ENCODE data around the gene HAS3.
A peak's percentile ranks its signal among the peaks of the same experiment; 100 is the strongest.

Gene HAS3

DNA sequence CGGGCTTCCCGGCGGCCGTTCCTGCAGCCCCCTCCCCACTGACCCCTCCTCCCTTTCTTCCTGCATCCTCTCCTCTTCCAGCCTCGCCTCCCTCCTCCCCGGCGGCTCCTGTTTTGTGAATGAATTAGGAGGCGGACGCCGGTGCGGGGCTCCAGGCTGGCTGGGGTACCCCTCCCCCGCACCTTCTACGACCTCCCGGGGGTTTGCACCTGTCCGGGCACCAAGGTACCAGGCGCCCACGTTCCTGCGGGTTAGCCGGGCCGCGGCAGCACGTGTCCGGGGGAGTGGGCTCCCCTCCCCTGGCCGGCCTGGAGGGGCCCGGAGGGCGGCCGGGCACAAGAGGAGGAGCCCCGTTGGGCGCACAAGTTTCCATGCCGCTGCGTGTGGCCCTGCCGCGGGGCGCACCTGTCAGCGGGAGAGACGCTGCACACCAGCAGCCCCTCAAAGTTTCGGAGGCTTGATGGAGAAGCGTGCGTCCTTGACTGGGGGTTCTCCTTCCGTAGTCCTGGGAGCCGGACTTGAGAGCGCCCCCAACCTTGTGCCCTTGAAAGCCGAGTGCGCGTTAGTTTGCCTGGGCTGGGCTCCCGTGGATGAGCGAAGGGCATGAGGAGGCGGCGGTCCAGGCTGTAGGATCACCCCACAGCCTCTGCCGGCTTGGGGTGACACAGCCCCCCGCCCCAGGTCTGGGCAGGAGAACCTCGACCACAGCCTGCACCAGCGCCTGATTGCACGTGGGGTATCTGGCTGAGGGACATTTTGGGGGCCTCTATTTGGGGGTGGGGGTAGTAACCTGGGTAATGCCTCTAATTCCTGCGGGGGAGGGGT, 1.2 kb downstream of the HAS3 start (continued):
- TF ChIP-seq, protein P1, sequence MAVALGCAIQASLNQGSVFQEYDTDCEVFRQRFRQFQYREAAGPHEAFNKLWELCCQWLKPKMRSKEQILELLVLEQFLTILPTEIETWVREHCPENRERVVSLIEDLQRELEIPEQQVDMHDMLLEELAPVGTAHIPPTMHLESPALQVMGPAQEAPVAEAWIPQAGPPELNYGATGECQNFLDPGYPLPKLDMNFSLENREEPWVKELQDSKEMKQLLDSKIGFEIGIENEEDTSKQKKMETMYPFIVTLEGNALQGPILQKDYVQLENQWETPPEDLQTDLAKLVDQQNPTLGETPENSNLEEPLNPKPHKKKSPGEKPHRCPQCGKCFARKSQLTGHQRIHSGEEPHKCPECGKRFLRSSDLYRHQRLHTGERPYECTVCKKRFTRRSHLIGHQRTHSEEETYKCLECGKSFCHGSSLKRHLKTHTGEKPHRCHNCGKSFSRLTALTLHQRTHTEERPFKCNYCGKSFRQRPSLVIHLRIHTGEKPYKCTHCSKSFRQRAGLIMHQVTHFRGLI (tag by site-specific recombination; IDR thresholded peaks at IDR 0.05): peak; percentile 92
- no peak for TF ChIP-seq ZNF558 (tag by site-specific recombination; IDR thresholded peaks at IDR 0.05)
- TF ChIP-seq ZNF341 (tag by site-specific recombination; IDR thresholded peaks at IDR 0.05; ENCODE audit: low read depth): peak; percentile 53
- no peak for TF ChIP-seq ZNF302 (tag by site-specific recombination; IDR thresholded peaks at IDR 0.05; ENCODE audit: low read depth)
- no peak for TF ChIP-seq ZNF701 (tag by site-specific recombination; IDR thresholded peaks at IDR 0.05)
- no peak for TF ChIP-seq ZNF654 (tag by site-specific recombination; IDR thresholded peaks at IDR 0.05; ENCODE audit: low read depth)
- no peak for TF ChIP-seq ZNF677 (tag by site-specific recombination; IDR thresholded peaks at IDR 0.05)
- TF ChIP-seq ZNF623 (tag by site-specific recombination; IDR thresholded peaks at IDR 0.05): no peak
- TF ChIP-seq EGR2 (tag by site-specific recombination; IDR thresholded peaks at IDR 0.05; ENCODE audit: low read depth): 0 out of 2 replicates have a peak, but pooled peaks have one; percentile 17
- TF ChIP-seq KLF8 (tag by site-specific recombination; IDR thresholded peaks at IDR 0.05): no peak
- no peak for TF ChIP-seq ZNF248 (tag by site-specific recombination; IDR thresholded peaks at IDR 0.05)
- TF ChIP-seq ZFP3 (tag by site-specific recombination; IDR thresholded peaks at IDR 0.05; ENCODE audit: low read depth): no peak
- TF ChIP-seq, protein P2, sequence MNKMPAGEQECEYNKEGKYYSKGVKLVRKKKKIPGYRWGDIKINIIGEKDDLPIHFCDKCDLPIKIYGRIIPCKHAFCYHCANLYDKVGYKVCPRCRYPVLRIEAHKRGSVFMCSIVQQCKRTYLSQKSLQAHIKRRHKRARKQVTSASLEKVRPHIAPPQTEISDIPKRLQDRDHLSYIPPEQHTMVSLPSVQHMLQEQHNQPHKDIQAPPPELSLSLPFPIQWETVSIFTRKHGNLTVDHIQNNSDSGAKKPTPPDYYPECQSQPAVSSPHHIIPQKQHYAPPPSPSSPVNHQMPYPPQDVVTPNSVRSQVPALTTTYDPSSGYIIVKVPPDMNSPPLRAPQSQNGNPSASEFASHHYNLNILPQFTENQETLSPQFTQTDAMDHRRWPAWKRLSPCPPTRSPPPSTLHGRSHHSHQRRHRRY (tag by site-specific recombination; IDR thresholded peaks at IDR 0.05): no peak
- TF ChIP-seq ZNF501 (tag by site-specific recombination; IDR thresholded peaks at IDR 0.05): no peak
- TF ChIP-seq ZBTB1 (tag by site-specific recombination; IDR thresholded peaks at IDR 0.05): no peak
- no peak for TF ChIP-seq ZNF626 (tag by site-specific recombination; IDR thresholded peaks at IDR 0.05)
- no peak for TF ChIP-seq ZNF221 (tag by site-specific recombination; IDR thresholded peaks at IDR 0.05; ENCODE audit: borderline replicate concordance)
- TF ChIP-seq, protein P3, sequence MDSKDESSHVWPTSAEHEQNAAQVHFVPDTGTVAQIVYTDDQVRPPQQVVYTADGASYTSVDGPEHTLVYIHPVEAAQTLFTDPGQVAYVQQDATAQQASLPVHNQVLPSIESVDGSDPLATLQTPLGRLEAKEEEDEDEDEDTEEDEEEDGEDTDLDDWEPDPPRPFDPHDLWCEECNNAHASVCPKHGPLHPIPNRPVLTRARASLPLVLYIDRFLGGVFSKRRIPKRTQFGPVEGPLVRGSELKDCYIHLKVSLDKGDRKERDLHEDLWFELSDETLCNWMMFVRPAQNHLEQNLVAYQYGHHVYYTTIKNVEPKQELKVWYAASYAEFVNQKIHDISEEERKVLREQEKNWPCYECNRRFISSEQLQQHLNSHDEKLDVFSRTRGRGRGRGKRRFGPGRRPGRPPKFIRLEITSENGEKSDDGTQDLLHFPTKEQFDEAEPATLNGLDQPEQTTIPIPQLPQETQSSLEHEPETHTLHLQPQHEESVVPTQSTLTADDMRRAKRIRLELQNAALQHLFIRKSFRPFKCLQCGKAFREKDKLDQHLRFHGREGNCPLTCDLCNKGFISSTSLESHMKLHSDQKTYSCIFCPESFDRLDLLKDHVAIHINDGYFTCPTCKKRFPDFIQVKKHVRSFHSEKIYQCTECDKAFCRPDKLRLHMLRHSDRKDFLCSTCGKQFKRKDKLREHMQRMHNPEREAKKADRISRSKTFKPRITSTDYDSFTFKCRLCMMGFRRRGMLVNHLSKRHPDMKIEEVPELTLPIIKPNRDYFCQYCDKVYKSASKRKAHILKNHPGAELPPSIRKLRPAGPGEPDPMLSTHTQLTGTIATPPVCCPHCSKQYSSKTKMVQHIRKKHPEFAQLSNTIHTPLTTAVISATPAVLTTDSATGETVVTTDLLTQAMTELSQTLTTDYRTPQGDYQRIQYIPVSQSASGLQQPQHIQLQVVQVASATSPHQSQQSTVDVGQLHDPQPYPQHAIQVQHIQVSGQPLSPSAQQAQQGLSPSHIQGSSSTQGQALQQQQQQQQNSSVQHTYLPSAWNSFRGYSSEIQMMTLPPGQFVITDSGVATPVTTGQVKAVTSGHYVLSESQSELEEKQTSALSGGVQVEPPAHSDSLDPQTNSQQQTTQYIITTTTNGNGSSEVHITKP (tag by site-specific recombination; IDR thresholded peaks at IDR 0.05): no peak
- TF ChIP-seq KLF7 (tag by site-specific recombination; IDR thresholded peaks at IDR 0.05; ENCODE audit: borderline replicate concordance): no peak
- TF ChIP-seq ZNF266 (tag by site-specific recombination; IDR thresholded peaks at IDR 0.05; ENCODE audit: low read depth): no peak
- peak; percentile 91 for TF ChIP-seq ZBTB8A (tag by site-specific recombination; IDR thresholded peaks at IDR 0.05)
- TF ChIP-seq, protein P4, sequence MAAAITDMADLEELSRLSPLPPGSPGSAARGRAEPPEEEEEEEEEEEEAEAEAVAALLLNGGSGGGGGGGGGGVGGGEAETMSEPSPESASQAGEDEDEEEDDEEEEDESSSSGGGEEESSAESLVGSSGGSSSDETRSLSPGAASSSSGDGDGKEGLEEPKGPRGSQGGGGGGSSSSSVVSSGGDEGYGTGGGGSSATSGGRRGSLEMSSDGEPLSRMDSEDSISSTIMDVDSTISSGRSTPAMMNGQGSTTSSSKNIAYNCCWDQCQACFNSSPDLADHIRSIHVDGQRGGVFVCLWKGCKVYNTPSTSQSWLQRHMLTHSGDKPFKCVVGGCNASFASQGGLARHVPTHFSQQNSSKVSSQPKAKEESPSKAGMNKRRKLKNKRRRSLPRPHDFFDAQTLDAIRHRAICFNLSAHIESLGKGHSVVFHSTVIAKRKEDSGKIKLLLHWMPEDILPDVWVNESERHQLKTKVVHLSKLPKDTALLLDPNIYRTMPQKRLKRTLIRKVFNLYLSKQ (tag by site-specific recombination; IDR thresholded peaks at IDR 0.05; ENCODE audit: borderline replicate concordance): no peak
- TF ChIP-seq, protein P5, sequence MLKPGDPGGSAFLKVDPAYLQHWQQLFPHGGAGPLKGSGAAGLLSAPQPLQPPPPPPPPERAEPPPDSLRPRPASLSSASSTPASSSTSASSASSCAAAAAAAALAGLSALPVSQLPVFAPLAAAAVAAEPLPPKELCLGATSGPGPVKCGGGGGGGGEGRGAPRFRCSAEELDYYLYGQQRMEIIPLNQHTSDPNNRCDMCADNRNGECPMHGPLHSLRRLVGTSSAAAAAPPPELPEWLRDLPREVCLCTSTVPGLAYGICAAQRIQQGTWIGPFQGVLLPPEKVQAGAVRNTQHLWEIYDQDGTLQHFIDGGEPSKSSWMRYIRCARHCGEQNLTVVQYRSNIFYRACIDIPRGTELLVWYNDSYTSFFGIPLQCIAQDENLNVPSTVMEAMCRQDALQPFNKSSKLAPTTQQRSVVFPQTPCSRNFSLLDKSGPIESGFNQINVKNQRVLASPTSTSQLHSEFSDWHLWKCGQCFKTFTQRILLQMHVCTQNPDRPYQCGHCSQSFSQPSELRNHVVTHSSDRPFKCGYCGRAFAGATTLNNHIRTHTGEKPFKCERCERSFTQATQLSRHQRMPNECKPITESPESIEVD (tag by site-specific recombination; IDR thresholded peaks at IDR 0.05): no peak
- no peak for TF ChIP-seq ZNF121 (tag by site-specific recombination; IDR thresholded peaks at IDR 0.05)
- no peak for TF ChIP-seq REPIN1 (tag by site-specific recombination; IDR thresholded peaks at IDR 0.05; ENCODE audit: low read depth)
- peak; percentile 42; the same call in 1 of the 2 replicates for TF ChIP-seq ZFHX2 (tag by site-specific recombination; conservative IDR thresholded peaks at IDR 0.05)
- no peak for TF ChIP-seq MZF1 (tag by site-specific recombination; IDR thresholded peaks at IDR 0.05; ENCODE audit: borderline replicate concordance)
- no peak for TF ChIP-seq TRIM28 (IDR thresholded peaks at IDR 0.05; ENCODE audit: borderline replicate concordance, low read length)
- TF ChIP-seq SCRT1 (tag by site-specific recombination; IDR thresholded peaks at IDR 0.05; ENCODE audit: borderline replicate concordance): no peak
- no peak for TF ChIP-seq OVOL3 (tag by site-specific recombination; IDR thresholded peaks at IDR 0.05)
- TF ChIP-seq ZIC2 (tag by site-specific recombination; IDR thresholded peaks at IDR 0.05): no peak; the same call in 1 of the 2 replicates
- peak; percentile 61; the same call in 1 of the 2 replicates for TF ChIP-seq ZBTB20 (tag by site-specific recombination; IDR thresholded peaks at IDR 0.05)
